MM.1S (cell line): ENCODE data around the gene BRD9.

Experiments used
- DNase-seq: peaks from one replicate; pipeline ENCODE4 v3.0.0-alpha.2; 2015
- H2AFZ ChIP-seq: fragments of 300-600 bp; sonication (generic); 2 replicates; pipeline ENCODE4 v1.6.0; 2016; ENCODE audit warnings: antibody characterized with exemption, low read length
- H3F3A ChIP-seq: fragments of 300-600 bp; sonication (generic); 2 replicates; pipeline ENCODE4 v1.6.1; 2016; ENCODE audit warnings: mild to moderate bottlenecking, antibody characterized with exemption, low read length, moderate library complexity, mixed read lengths; ENCODE audit not compliant: insufficient read depth
- H3K27ac ChIP-seq: fragments of 300-600 bp; sonication (generic); 2 replicates; pipeline ENCODE4 v1.5.1; 2016; ENCODE audit warnings: mild to moderate bottlenecking, low read length
- H3K27me3 ChIP-seq: fragments of 300-600 bp; sonication (generic); replicated peaks from 2 replicates; pipeline ENCODE4 v1.6.0; 2016; ENCODE audit warnings: low read length; ENCODE audit not compliant: insufficient read depth
- H3K36me3 ChIP-seq: fragments of 300-600 bp; sonication (generic); replicated peaks from 2 replicates; pipeline ENCODE4 v1.6.1; 2016; ENCODE audit warnings: mild to moderate bottlenecking, low read length, mixed read lengths; ENCODE audit not compliant: insufficient read depth
- H3K4me1 ChIP-seq: fragments of 300-600 bp; sonication (generic); 2 replicates; pipeline ENCODE4 v1.6.1; 2016; ENCODE audit warnings: low read length, mixed read lengths
- H3K4me2 ChIP-seq: fragments of 300-600 bp; sonication (generic); 2 replicates; pipeline ENCODE4 v1.6.0; 2016; ENCODE audit warnings: low read depth, low read length
- H3K4me3 ChIP-seq: fragments of 300-600 bp; sonication (generic); 2 replicates; pipeline ENCODE4 v1.5.1; 2016; ENCODE audit warnings: low read length, mixed read lengths
- H3K79me2 ChIP-seq: fragments of 300-600 bp; sonication (generic); 2 replicates; pipeline ENCODE4 v1.6.1; 2016; ENCODE audit warnings: mixed run types, low read length, mixed read lengths
- H3K9ac ChIP-seq: fragments of 300-600 bp; sonication (generic); 2 replicates; pipeline ENCODE4 v1.6.1; 2016; ENCODE audit warnings: low read length, mixed read lengths
- H3K9me2 ChIP-seq: fragments of 300-600 bp; sonication (generic); replicated peaks from 2 replicates; pipeline ENCODE4 v1.6.1; 2016; ENCODE audit warnings: mild to moderate bottlenecking, low read length, mixed read lengths; ENCODE audit not compliant: insufficient read depth
- H3K9me3 ChIP-seq: fragments of 300-600 bp; sonication (generic); replicated peaks from 2 replicates; pipeline ENCODE4 v1.6.1; 2016; ENCODE audit warnings: mild to moderate bottlenecking, low read length, mixed read lengths; ENCODE audit not compliant: insufficient read depth
- H4K20me1 ChIP-seq: fragments of 300-600 bp; sonication (generic); 2 replicates; pipeline ENCODE4 v1.6.1; 2016; ENCODE audit warnings: mild to moderate bottlenecking, low read length, moderate library complexity, mixed read lengths; ENCODE audit not compliant: insufficient read depth
- CTCF ChIP-seq: fragments of 300-600 bp; sonication (generic); IDR thresholded peaks from 2 replicates; pipeline ENCODE4 v1.5.1; 2016; ENCODE audit warnings: antibody characterized with exemption, low read length, mixed read lengths
- EZH2 ChIP-seq: fragments of 300-600 bp; sonication (generic); optimal IDR thresholded peaks from 2 replicates; pipeline ENCODE3; 2017; ENCODE audit warnings: low read depth, mild to moderate bottlenecking, antibody characterized with exemption, low read length, mixed read lengths
- EZH2phosphoT487 ChIP-seq: fragments of 300-600 bp; sonication (generic); IDR thresholded peaks from 2 replicates; pipeline ENCODE4 v1.6.1; 2018; ENCODE audit warnings: antibody characterized with exemption, low read length

BRD9 gene

GRCh38 chr5:872301-872700 is 20.3 kb downstream of the BRD9 start:
- Histone ChIP-seq H3K9me3 (no peaks in the 10 kb centered on the region), H3K4me1 (no peaks in the 10 kb centered on the region), H3K36me3 (peaks cover 13% of the 10 kb centered on the region), H3K4me3 (no peak overlapping the region), H3K9ac (no peak overlapping the region), H3K27me3 (no peaks in the 10 kb centered on the region), H3K4me2 (no peak overlapping the region), H3K79me2 (peaks cover 5% of the 10 kb centered on the region; the same call in 1 of the 2 replicates), H4K20me1 (0 out of 2 replicates have a peak, but pooled peaks cover 2% of the 10 kb centered on the region), H3K27ac (no peak overlapping the region), H2AFZ (no peak overlapping the region), H3K9me2 (no peaks in the 10 kb centered on the region), H3F3A (no peaks in the 10 kb centered on the region)
- no peak for DNase-seq
- TF ChIP-seq CTCF (no peak), EZH2phosphoT487 (no peak), EZH2 (no peak)

- Histone ChIP-seq H3K4me3 (no peak overlapping the region), H3K36me3 (peaks cover 13% of the 10 kb centered on the region), H3K79me2 (peaks cover 5% of the 10 kb centered on the region; the same call in 1 of the 2 replicates)
Measured at GRCh38 chr5:871596-872298, 20.9 kb downstream of the BRD9 start.

GRCh38 chr5:870956-871355 is 21.6 kb downstream of the BRD9 start:
- no peak overlapping the region for H3K4me2 ChIP-seq
- no peak for TF ChIP-seq EZH2
- no peak for TF ChIP-seq CTCF
- TF ChIP-seq EZH2phosphoT487 = no peak
- peaks cover 5% of the 10 kb centered on the region; the same call in 1 of the 2 replicates for H3K79me2 ChIP-seq
- no peak for DNase-seq
- no peaks in the 10 kb centered on the region for H3K9me3 ChIP-seq
- H3K9ac ChIP-seq = no peak overlapping the region
- no peak overlapping the region for H2AFZ ChIP-seq
- no peak overlapping the region for H3K4me3 ChIP-seq
- no peaks in the 10 kb centered on the region for H3K4me1 ChIP-seq
- H3K27ac ChIP-seq = no peak overlapping the region
- no peaks in the 10 kb centered on the region for H3F3A ChIP-seq
- no peaks in the 10 kb centered on the region for H3K9me2 ChIP-seq
- no peaks in the 10 kb centered on the region for H3K27me3 ChIP-seq
- 0 out of 2 replicates have a peak, but pooled peaks cover 2% of the 10 kb centered on the region for H4K20me1 ChIP-seq
- H3K36me3 ChIP-seq = peaks cover 13% of the 10 kb centered on the region; the same call in 1 of the 2 replicates

More at GRCh38 chr5:871596-872298, 20.9 kb downstream of the BRD9 start:
- Histone ChIP-seq H3K9ac (no peak overlapping the region), H3K27me3 (no peaks in the 10 kb centered on the region), H3K4me1 (no peaks in the 10 kb centered on the region), H2AFZ (no peak overlapping the region), H3K9me2 (no peaks in the 10 kb centered on the region), H4K20me1 (0 out of 2 replicates have a peak, but pooled peaks cover 2% of the 10 kb centered on the region), H3K9me3 (no peaks in the 10 kb centered on the region), H3K4me2 (no peak overlapping the region), H3K27ac (no peak overlapping the region), H3F3A (no peaks in the 10 kb centered on the region)
- TF ChIP-seq EZH2 (no peak), CTCF (no peak), EZH2phosphoT487 (no peak)
- DNase-seq = no peak
